Suprapubic skin (tissue), 4 donors: ENCODE results near the gene THEM5. TPM values are rescaled to one million over a fixed set of nuclear protein-coding genes. Genes with fewer than 3 reads are reported as not detected.

Source experiments
- DNase-seq, 2 donors: peaks; one replicate each; pipeline ENCODE4 v3.0.0-alpha.2; 2019; ENCODE audit warnings: low spot score in 2 of 2
- H3K27ac ChIP-seq: fragments of 200-600 bp; sonication (generic); one replicate; pipeline ENCODE4 v1.5.1; 2019
- H3K27me3 ChIP-seq: fragments of 200-600 bp; sonication (generic); one replicate; pipeline ENCODE4 v1.5.1; 2019
- H3K36me3 ChIP-seq: fragments of 200-600 bp; sonication (generic); one replicate; pipeline ENCODE4 v1.5.1; 2019
- H3K4me1 ChIP-seq: fragments of 200-600 bp; sonication (generic); one replicate; pipeline ENCODE4 v1.5.1; 2019
- H3K4me3 ChIP-seq: fragments of 200-600 bp; sonication (generic); one replicate; pipeline ENCODE4 v1.5.1; 2019; ENCODE audit warnings: mild to moderate bottlenecking
- H3K9me3 ChIP-seq: fragments of 200-600 bp; sonication (generic); one replicate; pipeline ENCODE4 v1.5.1; 2019
- CTCF ChIP-seq, 2 donors: fragments of 200-600 bp in 1 of 2; fragments of 450-650 bp in 1 of 2; sonication (generic) in 1 of 2; IDR thresholded peaks; one replicate each; pipeline ENCODE4 v1.5.1; 2016 to 2019; ENCODE audit warnings: antibody characterized with exemption in 2 of 2, mild to moderate bottlenecking in 1 of 2, moderate library complexity in 1 of 2
- EP300 ChIP-seq: sonication (generic); formaldehyde crosslinking; IDR thresholded peaks from one replicate; pipeline ENCODE4 v1.6.1; 2017; ENCODE audit warnings: antibody characterized with exemption
- POLR2A ChIP-seq, 2 donors: fragments of 450-650 bp; IDR thresholded peaks; one replicate each; pipeline ENCODE4 v1.6.1; 2017; ENCODE audit warnings: antibody characterized with exemption in 2 of 2, mild to moderate bottlenecking in 2 of 2, moderate library complexity in 2 of 2
- POLR2AphosphoS5 ChIP-seq, 3 donors: sonication (generic); formaldehyde crosslinking; IDR thresholded peaks; one replicate each; pipeline ENCODE4 v1.6.1; 2017; ENCODE audit warnings: antibody characterized with exemption in 3 of 3
- WGBS: methylation state at CpG from one replicate; pipeline ENCODE4 v1.1.5; 2018; 5-methylcytosine and 5-hydroxymethylcytosine counted together
- total RNA-seq, 4 donors: library from RNA; depleted of rRNA; stranded (reverse); fragments of >200 nt; gene quantifications; one replicate each; pipeline ENCODE4 v1.1.0, GENCODE V29; 2016

THEM5 gene
- total RNA-seq, 4 donors from 2014 or later: 29.1 to 89.7 (median 64.3) TPM

GRCh38 chr1:151805066-151805820 lies 48.3 kb downstream of the THEM5 start, which contains the start of gene LINGO4:
LINGO4 (minus strand) TSS chr1:151805419; CDS start chr1:151802704, 2,715 bp downstream.
- H3K4me1 ChIP-seq: peaks cover 4% of the 10 kb centered on the region
- H3K36me3 ChIP-seq: no peaks in the 10 kb centered on the region
- WGBS: 50% methylated on average over 12 of the region's 12 CpGs
- no peak for TF ChIP-seq POLR2AphosphoS5 (IDR thresholded peaks at IDR 0.05)
- no peak for DNase-seq
- H3K27me3 ChIP-seq: no peaks in the 10 kb centered on the region
- no peak within 1 kb of the TSS for H3K27ac ChIP-seq
- H3K9me3 ChIP-seq: no peaks in the 10 kb centered on the region
- H3K4me3 ChIP-seq: no peak within 1 kb of the TSS

GRCh38 chr1:151803915-151804314 lies 49.6 kb downstream of the THEM5 start:
- whole genome bisulfite sequencing: 100% methylated on average over 3 of the region's 3 CpGs
- no peaks in the 10 kb centered on the region for H3K36me3 ChIP-seq

GRCh38 chr1:151803164-151803563 lies 50.3 kb downstream of the THEM5 start:
- Histone ChIP-seq H3K36me3 (no peaks in the 10 kb centered on the region), H3K9me3 (no peaks in the 10 kb centered on the region), H3K4me1 (no peaks in the 10 kb centered on the region), H3K27ac (no peak overlapping the region), H3K27me3 (no peaks in the 10 kb centered on the region), H3K4me3 (no peak overlapping the region)
- no peak for DNase-seq
- no peak for TF ChIP-seq POLR2A (IDR thresholded peaks at IDR 0.05)
- TF ChIP-seq EP300: no peak
- no peak for TF ChIP-seq CTCF (IDR thresholded peaks at IDR 0.05)
- TF ChIP-seq POLR2AphosphoS5 (IDR thresholded peaks at IDR 0.05): no peak

More at GRCh38 chr1:151803915-151804314, 49.6 kb downstream of the THEM5 start:
- Histone ChIP-seq H3K27ac (no peak overlapping the region), H3K4me1 (no peaks in the 10 kb centered on the region), H3K4me3 (no peak overlapping the region), H3K27me3 (no peaks in the 10 kb centered on the region), H3K9me3 (no peaks in the 10 kb centered on the region)
- TF ChIP-seq POLR2A (IDR thresholded peaks at IDR 0.05) (no peak), POLR2AphosphoS5 (IDR thresholded peaks at IDR 0.05) (no peak), CTCF (IDR thresholded peaks at IDR 0.05) (no peak), EP300 (no peak)
- DNase-seq: no peak

GRCh38 chr1:151802372-151802771 lies 51.1 kb downstream of the THEM5 start:
- 100% methylated on average over 1 of the region's 5 CpGs for WGBS
- H3K27ac ChIP-seq: no peak overlapping the region
- no peak overlapping the region for H3K4me3 ChIP-seq
- no peaks in the 10 kb centered on the region for H3K9me3 ChIP-seq
- H3K4me1 ChIP-seq: no peaks in the 10 kb centered on the region
- H3K27me3 ChIP-seq: no peaks in the 10 kb centered on the region
- no peaks in the 10 kb centered on the region for H3K36me3 ChIP-seq
- no peak for DNase-seq
- TF ChIP-seq CTCF (IDR thresholded peaks at IDR 0.05): no peak
- no peak for TF ChIP-seq EP300
- TF ChIP-seq POLR2AphosphoS5 (IDR thresholded peaks at IDR 0.05): no peak
- no peak for TF ChIP-seq POLR2A (IDR thresholded peaks at IDR 0.05)

DNA sequence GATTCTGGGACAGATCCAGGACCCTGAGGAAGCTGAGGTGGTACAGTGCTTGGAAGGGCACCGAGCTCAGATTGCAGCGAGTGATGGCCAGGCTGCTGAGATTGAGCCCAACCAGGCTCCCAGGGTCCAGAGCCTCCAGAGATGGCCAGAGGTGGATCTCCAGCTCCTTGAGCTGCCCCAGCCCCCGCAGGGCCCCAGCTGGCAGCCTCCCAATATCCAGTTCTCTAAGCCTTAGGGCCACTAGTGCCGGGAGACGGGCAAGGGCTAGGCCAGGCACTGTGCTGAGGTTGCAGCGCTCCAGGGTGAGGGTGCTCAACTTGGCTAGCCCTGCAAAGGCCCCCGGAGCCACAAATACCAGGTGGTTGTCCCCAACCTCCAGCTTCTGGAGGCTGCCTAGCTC lies 51.7 kb downstream of the THEM5 start:
- no peak for TF ChIP-seq CTCF (IDR thresholded peaks at IDR 0.05)
- TF ChIP-seq EP300: no peak
- TF ChIP-seq POLR2A (IDR thresholded peaks at IDR 0.05): no peak
- no peak for TF ChIP-seq POLR2AphosphoS5 (IDR thresholded peaks at IDR 0.05)
- no peaks in the 10 kb centered on the region for H3K4me1 ChIP-seq
- WGBS: 79% methylated on average over 2 of the region's 7 CpGs
- no peaks in the 10 kb centered on the region for H3K36me3 ChIP-seq
- no peak overlapping the region for H3K4me3 ChIP-seq
- no peak for DNase-seq
- no peaks in the 10 kb centered on the region for H3K9me3 ChIP-seq
- no peaks in the 10 kb centered on the region for H3K27me3 ChIP-seq
- H3K27ac ChIP-seq: no peak overlapping the region
